Peyer's patch (tissue), 4 donors: ENCODE measurements around the gene ANO7.

ENCODE experiments used
- CTCF ChIP-seq, 6 experiments: fragments of 450-650 bp in 4 of 6; fragments of 200-600 bp in 2 of 6; sonication (generic) in 1 of 6; IDR thresholded peaks; one replicate each; pipeline ENCODE4 v1.5.1; 2017 to 2019; ENCODE audit warnings: antibody characterized with exemption in 6 of 6, mild to moderate bottlenecking in 3 of 6, moderate library complexity in 1 of 6
- POLR2A ChIP-seq, 2 donors: fragments of 450-650 bp; IDR thresholded peaks; one replicate each; pipeline ENCODE4 v1.5.1; 2017; ENCODE audit warnings: antibody characterized with exemption in 2 of 2, mild to moderate bottlenecking in 2 of 2, moderate library complexity in 2 of 2

DNA sequence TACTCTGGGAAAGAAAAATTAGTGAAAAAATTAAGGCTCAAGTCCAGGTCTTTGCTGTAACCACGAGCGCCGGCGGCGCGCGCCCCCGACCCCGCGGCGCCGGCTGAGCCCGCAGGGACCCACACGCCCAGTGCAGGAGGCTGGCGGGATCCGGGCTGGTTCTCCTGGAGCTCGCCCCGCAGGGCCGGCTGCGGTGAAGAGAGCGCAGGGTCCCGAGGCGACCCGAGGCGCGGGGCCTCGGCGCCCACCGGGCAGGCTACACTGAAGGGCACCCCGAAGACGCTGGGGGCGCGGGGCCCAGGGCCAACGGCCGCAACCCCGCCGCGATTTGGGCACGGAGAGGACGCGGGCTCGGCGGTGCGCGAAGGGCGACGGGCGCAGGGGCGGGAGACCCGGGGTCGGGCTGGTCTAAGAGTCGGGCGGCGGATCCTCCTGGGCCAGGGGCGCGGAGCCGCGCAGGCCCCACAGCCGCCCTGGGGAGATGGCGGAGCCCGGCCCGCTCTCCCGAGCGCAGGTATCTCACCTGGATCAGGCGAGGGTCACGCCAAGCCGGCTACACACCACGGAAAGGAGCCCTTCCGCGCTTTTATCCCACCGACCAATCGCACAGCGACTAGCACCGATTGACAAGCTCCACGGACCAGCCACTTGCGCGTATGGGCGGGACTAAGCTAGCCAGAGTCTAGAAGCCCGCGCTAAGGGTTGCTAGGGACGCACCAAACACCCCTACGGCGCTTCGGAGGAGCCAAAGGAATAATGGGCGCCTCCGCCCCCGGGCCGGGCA lies 39.4 kb upstream of the ANO7 start, which contains the start of gene PASK:
- no peak for TF ChIP-seq CTCF (IDR thresholded peaks at IDR 0.05)
- TF ChIP-seq POLR2A (IDR thresholded peaks at IDR 0.05), result no peak
